LNCAP (cell line): ENCODE measurements around the gene KLHL26.

Experiments used
- CTCF ChIP-seq: fragments of 450-650 bp; IDR thresholded peaks from 2 replicates; pipeline ENCODE4 v1.5.1; 2017; ENCODE audit warnings: mild to moderate bottlenecking

The KLHL26 gene

GRCh38 chr19:18610556-18611326, 26.1 kb upstream of the KLHL26 start:
- no peak for TF ChIP-seq CTCF

DNA sequence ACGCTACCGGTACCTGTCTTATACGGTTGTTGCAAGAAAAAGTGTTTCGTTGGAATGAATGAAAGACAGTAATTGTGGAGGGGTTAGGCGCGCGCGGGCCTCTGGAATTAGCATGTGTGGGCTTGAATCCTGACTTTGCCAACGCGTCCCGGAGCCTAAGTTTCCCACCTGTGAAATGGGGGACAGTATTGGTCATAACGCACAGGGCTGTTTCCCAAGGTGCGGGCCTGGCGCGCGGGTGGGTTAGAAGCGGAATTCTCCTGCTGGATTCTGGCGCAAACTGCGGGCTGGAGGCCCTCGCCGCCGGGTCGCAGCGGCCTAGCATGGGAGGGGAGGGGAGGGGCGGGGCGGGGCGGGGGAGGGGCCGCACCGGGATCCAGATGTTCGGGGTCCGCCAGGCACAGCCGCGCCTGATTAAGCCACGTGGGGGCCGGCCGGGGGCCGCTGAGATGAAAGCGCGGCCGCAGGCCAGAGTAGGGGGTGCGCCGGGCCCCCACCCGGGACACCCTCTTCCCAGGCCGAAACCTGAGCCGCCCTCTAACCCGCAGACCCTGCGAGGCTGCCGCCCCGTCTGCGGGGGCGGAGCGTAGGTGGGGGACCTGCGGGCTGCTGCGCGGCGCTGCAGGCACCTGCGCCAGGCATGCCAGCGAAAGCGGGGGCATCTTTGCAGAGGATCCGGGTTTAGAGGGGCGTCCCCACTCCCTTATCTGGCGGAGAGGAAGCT, 25.3 kb upstream of the KLHL26 start:
- no peak for TF ChIP-seq CTCF

DNA sequence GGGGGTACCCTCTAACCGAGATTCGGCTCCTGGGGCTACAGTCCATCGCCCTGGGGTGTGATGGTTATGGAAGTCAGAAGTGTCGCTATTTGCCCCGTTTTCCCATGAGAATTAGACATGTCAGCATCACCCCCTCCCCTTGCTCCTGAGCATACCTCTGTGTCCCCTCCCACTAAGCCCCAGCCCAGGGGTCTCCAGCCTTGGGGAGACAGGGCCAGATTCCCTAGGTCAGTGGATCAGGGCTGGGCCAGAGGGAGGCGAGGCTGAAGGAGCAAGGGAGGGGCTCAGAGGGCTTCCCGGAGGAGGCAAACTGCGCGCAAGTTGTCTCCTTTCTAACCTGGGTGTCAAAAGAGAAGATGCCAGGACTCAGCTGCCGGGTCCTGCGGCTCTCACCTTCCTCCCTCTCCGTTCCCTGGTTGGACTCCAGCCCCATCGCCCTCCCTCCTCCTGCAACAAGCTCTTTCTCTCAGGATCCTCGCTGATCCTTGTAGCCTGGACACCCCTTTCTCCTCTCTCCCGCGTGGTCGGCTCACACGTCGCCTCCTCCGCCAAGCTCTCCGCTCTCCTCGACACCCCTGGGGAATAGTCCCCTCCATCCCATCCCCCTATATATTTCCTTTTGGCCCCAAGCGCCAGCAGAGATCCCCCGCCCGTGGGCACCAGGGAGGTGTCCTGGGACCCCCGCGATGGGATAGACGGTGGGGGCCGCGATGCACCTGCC, 24.6 kb upstream of the KLHL26 start:
- no peak for TF ChIP-seq CTCF

GRCh38 chr19:18612772-18613588, 23.8 kb upstream of the KLHL26 start, which contains the start of gene TMEM59L:
TSS of gene TMEM59L (plus strand) at chr19:18612870. CDS start at chr19:18612959, 89 bp downstream.
- TF ChIP-seq CTCF = no peak

DNA sequence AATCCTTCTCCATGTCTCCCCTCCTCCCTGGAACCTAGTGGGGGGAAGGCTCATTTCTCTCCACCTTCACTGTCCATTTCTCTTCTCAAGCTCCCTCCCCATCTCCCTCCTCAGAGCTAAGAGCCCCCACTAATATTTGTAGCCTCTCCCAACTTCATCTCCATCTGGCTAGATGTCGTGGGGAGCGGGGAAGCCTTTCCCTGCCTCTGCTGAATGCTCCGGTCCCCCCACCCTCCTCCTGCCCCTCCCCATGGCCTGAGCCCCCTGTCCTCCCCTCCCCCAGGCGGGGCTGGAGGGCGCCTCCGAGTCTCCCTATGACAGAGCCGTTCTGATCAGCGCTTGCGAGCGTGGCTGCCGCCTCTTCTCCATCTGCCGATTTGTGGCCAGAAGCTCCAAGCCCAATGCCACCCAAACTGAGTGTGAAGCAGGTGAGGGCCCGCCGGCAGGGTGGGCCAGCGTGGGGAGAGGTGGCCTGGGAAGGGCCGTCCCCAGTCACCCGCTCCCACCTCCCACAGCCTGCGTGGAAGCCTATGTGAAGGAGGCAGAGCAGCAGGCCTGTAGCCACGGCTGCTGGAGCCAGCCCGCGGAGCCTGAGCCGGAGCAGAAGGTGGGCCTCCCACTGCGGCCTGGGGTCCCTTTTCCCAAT, 23.1 kb upstream of the KLHL26 start:
- TF ChIP-seq CTCF = no peak

- TF ChIP-seq CTCF = no peak
Observed at GRCh38 chr19:18616023-18616422, 20.8 kb upstream of the KLHL26 start.
